Activated T-cell treated with anti-CD3 and anti-CD28 coated beads, Interleukin-2, amount 50 U/mL, for 24 hours (primary cell): ENCODE data around the gene MYH13.
A peak's percentile ranks its signal among the peaks of the same experiment; 100 is the strongest.

ENCODE experiments used
- DNase-seq: peaks from one replicate; pipeline ENCODE4 v3.0.0-alpha.2; 2020
- H3K27ac Mint-ChIP-seq: 2 replicates; pipeline ENCODE4 v1.8.0; 2020; ENCODE audit warnings: mild to moderate bottlenecking, mixed read lengths
- H3K27me3 Mint-ChIP-seq: 2 replicates; pipeline ENCODE4 v1.8.0; 2020; ENCODE audit warnings: mixed read lengths
- H3K36me3 Mint-ChIP-seq: 2 replicates; pipeline ENCODE4 v1.8.0; 2020; ENCODE audit warnings: low read depth, mixed read lengths
- H3K4me1 Mint-ChIP-seq: 2 replicates; pipeline ENCODE4 v1.8.0; 2020; ENCODE audit warnings: low read depth, mixed read lengths
- H3K4me3 Mint-ChIP-seq: 2 replicates; pipeline ENCODE4 v1.8.0; 2020; ENCODE audit warnings: mild to moderate bottlenecking, moderate library complexity, mixed read lengths
- H3K9me3 Mint-ChIP-seq: 2 replicates; pipeline ENCODE4 v1.8.0; 2020; ENCODE audit warnings: mixed read lengths

MYH13 gene

DNA sequence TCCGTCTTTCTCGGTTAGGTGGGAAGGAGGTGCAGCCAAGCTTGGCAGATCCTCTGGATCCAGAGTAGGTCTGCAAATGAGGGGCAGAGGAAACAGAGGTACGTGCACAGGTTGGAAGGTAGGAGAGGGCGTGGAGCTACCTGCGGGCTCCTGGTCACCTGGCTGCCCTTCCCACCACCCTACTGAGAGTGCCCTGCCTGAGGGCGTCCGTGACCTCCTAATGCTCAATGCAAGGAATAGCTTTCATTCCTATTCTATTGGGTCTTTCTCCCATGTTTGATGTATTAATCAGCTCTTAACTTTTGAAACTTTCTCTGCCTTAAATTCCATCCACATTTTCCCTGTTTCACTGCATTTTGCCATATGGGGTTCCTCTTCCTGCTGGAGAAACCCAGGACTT lies 44.6 kb downstream of the MYH13 start:
- H3K4me1 Mint-ChIP-seq: peaks cover 2% of the 10 kb centered on the region
- no peaks in the 10 kb centered on the region for H3K9me3 Mint-ChIP-seq
- H3K36me3 Mint-ChIP-seq: no peaks in the 10 kb centered on the region
- no peak overlapping the region for H3K27ac Mint-ChIP-seq
- DNase-seq: no peak
- peaks cover 6% of the 10 kb centered on the region for H3K27me3 Mint-ChIP-seq
- no peak overlapping the region for H3K4me3 Mint-ChIP-seq

DNA sequence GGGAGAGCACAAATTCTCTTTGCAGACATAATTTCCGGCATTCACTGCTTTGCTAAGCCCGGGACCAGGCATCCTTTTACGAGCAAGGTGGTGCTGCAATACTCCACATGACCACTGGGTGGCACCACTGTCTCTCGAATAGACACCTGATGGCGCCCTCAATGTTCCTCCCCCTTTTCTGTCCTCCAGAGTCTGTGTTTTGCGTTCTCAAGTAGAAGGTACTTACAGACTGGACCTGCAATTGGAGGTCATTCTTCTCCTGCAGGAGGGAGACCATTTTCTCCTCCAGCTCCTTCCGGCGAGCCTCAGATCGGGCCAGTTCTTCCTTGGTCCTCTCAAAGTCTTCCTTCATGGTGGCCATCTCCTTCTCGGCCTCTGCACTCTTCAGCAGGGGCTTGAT lies 45.2 kb downstream of the MYH13 start:
- H3K36me3 Mint-ChIP-seq: no peaks in the 10 kb centered on the region
- peaks cover 2% of the 10 kb centered on the region for H3K4me1 Mint-ChIP-seq
- peak; percentile 80 for DNase-seq
- H3K9me3 Mint-ChIP-seq: no peaks in the 10 kb centered on the region
- no peak overlapping the region for H3K27ac Mint-ChIP-seq
- H3K4me3 Mint-ChIP-seq: no peak overlapping the region
- peaks cover 6% of the 10 kb centered on the region for H3K27me3 Mint-ChIP-seq

DNA sequence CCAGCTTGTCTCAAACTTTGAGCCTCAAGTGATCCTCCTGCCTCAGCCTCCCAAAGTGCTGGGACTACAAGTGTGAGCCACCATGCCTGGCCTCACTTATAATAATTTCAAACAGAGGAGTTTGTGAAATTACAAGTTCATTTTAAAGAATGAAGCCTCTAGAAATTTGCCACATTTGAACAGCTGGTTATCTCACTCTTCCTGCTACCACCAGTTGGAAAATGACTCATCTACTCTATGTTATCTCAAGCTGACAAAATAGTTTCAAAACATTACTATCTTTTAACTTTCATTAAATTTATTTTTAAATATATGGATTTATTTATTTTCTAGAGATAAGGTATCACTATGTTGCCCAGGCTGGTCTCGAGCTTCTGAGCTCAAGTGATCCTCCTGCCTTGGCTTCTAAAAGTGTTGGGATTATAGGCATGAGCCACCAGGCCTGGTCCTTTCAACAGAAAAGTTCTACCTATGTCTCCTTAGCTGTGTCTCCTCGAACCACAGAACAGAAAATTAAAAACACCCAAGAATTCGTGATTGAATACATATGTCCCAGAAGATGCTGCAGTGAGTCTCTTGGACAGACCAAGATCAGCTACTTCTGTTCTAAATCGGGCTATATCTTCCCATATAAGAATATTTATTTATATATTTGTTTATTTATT lies 47.6 kb downstream of the MYH13 start:
- Mint-ChIP-seq H3K27ac (no peak overlapping the region), H3K27me3 (peaks cover 6% of the 10 kb centered on the region), H3K4me3 (no peak overlapping the region), H3K4me1 (peaks cover 4% of the 10 kb centered on the region), H3K9me3 (no peaks in the 10 kb centered on the region), H3K36me3 (no peaks in the 10 kb centered on the region)
- DNase-seq: no peak

DNA sequence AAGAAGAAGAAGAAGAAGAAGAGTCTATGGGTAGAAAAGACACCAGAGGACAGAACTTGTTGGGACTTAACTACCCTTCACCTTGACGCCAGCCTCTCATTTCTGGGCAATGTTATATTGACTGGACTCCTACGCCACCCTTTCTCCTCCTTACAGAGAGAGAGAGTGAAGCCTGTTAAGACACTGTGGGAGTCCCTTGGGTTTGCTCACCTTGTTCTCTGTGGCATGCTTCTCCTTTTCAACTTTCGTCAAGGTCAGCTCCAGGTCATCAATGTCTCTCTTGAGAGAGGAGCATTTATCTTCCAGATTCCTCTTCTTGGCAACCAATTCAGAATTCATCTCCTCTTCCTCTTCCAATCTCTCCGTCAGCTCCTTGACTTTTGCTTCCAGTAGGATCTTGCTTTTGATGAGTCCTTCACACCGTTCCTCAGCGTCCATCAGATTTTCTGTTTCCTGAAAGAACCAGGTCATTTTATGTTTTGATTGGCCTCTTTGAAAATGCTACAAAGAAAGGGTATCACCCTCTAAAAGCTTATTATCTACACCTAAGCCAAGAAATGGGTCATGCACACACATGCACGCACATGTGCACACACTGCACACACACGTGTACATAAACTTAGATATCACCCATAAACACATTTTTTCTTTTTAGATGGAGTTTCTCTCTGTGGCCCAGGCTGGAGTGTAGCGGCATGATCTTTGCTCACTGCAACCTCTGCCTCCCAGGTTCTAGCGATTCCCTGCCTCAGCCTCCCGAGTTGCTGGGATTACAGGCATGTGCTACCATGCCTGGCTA lies 48.8 kb downstream of the MYH13 start:
- H3K9me3 Mint-ChIP-seq: no peaks in the 10 kb centered on the region

DNA sequence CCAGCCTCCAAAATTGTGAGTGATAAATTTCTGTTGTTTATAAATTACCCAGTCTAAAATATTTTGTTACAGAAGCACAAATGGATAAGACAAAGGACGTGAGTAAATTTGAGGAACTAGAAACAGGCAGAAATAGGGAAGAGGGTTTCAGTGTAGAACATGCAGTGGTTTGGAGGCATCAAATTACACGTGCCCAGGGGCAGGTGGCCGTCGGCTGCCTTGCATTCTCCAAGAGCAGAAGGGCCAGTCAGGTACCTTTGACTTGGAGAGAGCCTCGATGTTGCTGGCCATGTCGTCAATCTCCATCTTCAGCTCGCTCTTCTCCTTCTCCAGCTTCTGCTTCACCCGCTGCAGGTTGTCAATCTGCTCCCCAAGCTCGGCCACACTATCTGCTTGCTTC lies 54.3 kb downstream of the MYH13 start:
- Mint-ChIP-seq H3K4me3 (no peak overlapping the region), H3K4me1 (peaks cover 2% of the 10 kb centered on the region), H3K36me3 (no peaks in the 10 kb centered on the region), H3K27ac (no peak overlapping the region), H3K9me3 (no peaks in the 10 kb centered on the region), H3K27me3 (no peaks in the 10 kb centered on the region)
- DNase-seq: no peak

More for the DNA sequence above, 48.8 kb downstream of the MYH13 start:
- H3K27me3 Mint-ChIP-seq: peaks cover 6% of the 10 kb centered on the region
- peaks cover 4% of the 10 kb centered on the region for H3K4me1 Mint-ChIP-seq
- H3K27ac Mint-ChIP-seq: no peak overlapping the region
- H3K36me3 Mint-ChIP-seq: no peaks in the 10 kb centered on the region
- no peak for DNase-seq
- H3K4me3 Mint-ChIP-seq: no peak overlapping the region

- Mint-ChIP-seq H3K4me1 (peaks cover 2% of the 10 kb centered on the region), H3K27ac (no peak overlapping the region)
These were observed 55.3 kb downstream of the MYH13 start for GRCh38 chr17:10317543-10317834.

DNA sequence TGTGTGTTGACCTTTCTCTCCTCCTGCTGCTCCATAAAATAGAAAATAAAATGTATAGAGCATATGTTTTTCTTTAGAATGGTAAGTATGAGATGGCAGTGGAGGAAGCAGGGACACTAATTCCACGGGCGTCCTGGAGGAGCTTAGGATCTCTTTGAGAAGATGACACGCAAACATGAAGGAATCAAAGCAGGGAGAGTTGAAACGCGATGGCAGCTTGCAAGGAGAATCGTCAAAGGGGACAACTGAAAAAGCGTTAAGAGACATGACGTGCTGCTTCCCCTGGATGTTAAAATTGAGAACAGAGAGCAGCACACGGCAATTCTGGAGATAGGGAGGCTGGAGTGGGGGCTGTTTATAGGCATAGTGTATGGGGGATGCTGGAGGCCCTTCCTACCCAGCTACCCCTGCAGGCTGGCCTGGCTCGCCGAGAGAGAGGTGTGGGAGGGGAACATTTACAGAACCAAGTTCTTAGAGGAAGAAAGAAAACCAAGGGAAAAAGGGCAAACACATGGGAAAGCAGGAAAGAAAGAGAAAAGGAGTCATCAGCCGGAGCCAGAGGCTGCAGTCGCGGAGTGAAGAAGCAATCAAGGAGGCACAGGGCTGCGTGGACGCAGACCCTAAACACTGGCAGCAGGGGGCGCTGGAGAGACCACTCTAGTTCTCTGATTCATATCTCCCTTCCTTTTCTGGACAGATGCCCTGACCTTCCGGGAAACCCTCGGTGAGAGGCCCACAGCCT lies 55.8 kb downstream of the MYH13 start:
- H3K4me3 Mint-ChIP-seq: no peak overlapping the region
- DNase-seq: no peak
- H3K4me1 Mint-ChIP-seq: peaks cover 2% of the 10 kb centered on the region
- peaks cover under 1% of the 10 kb centered on the region for H3K27me3 Mint-ChIP-seq
- H3K9me3 Mint-ChIP-seq: no peaks in the 10 kb centered on the region
- no peaks in the 10 kb centered on the region for H3K36me3 Mint-ChIP-seq
- H3K27ac Mint-ChIP-seq: no peak overlapping the region

More at GRCh38 chr17:10317543-10317834, 55.3 kb downstream of the MYH13 start:
- H3K4me3 Mint-ChIP-seq: no peak overlapping the region
- DNase-seq: no peak
- no peaks in the 10 kb centered on the region for H3K36me3 Mint-ChIP-seq
- H3K9me3 Mint-ChIP-seq: no peaks in the 10 kb centered on the region
- H3K27me3 Mint-ChIP-seq: no peaks in the 10 kb centered on the region

GRCh38 chr17:10314329-10314728 lies 58.5 kb downstream of the MYH13 start:
- no peak overlapping the region for H3K27ac Mint-ChIP-seq
- H3K36me3 Mint-ChIP-seq: no peaks in the 10 kb centered on the region
- no peak overlapping the region for H3K4me3 Mint-ChIP-seq
- H3K27me3 Mint-ChIP-seq: peaks cover 6% of the 10 kb centered on the region
- no peaks in the 10 kb centered on the region for H3K4me1 Mint-ChIP-seq
- H3K9me3 Mint-ChIP-seq: no peaks in the 10 kb centered on the region
- DNase-seq: no peak

DNA sequence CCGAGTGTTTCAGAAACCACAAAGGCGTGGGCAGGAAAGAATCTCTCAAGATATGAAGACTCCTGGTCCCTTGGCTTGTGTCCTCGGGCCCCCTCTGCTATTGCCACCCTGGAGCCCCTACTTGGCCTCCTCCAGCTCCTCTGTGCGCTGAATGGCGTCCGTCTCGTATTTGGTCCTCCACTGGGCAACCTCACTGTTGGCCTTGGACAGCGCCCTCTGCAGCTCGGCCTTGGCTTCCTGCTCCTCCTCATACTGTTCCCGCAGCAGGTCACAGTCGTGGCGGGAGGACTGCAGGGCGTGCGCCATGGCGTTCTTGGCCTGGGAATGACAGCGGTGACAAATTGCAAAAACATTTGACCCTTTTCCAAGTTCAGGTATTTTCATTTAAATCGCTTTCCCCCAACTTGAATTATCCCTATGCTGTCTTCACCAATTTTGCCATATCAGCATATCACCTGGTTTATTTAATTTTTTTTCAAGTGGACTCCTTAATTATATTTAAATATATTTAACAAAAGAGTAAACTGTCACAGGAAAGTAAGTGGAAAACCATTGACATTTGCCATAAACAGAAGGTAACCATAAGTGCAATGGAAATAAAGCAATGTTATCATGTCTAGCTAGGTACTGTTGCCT lies 59.7 kb downstream of the MYH13 start:
- H3K27ac Mint-ChIP-seq: no peak overlapping the region
- peaks cover 6% of the 10 kb centered on the region for H3K27me3 Mint-ChIP-seq
- no peaks in the 10 kb centered on the region for H3K9me3 Mint-ChIP-seq
- H3K4me3 Mint-ChIP-seq: no peak overlapping the region
- no peak for DNase-seq
- no peaks in the 10 kb centered on the region for H3K4me1 Mint-ChIP-seq
- H3K36me3 Mint-ChIP-seq: no peaks in the 10 kb centered on the region

- no peaks in the 10 kb centered on the region for H3K9me3 Mint-ChIP-seq
- H3K27me3 Mint-ChIP-seq: peaks cover 6% of the 10 kb centered on the region
- no peak overlapping the region for H3K4me3 Mint-ChIP-seq
- H3K27ac Mint-ChIP-seq: no peak overlapping the region
- H3K4me1 Mint-ChIP-seq: no peaks in the 10 kb centered on the region
- H3K36me3 Mint-ChIP-seq: no peaks in the 10 kb centered on the region
- DNase-seq: no peak
These were observed 61.7 kb downstream of the MYH13 start for GRCh38 chr17:10311131-10311530.

GRCh38 chr17:10309003-10309974 lies 63.5 kb downstream of the MYH13 start:
- no peaks in the 10 kb centered on the region for H3K9me3 Mint-ChIP-seq
- H3K4me1 Mint-ChIP-seq: no peaks in the 10 kb centered on the region
- no peak for DNase-seq
- H3K27ac Mint-ChIP-seq: no peak overlapping the region
- no peak overlapping the region for H3K4me3 Mint-ChIP-seq
- peaks cover 8% of the 10 kb centered on the region for H3K27me3 Mint-ChIP-seq
- no peaks in the 10 kb centered on the region for H3K36me3 Mint-ChIP-seq

GRCh38 chr17:10306585-10306984 lies 66.2 kb downstream of the MYH13 start:
- H3K9me3 Mint-ChIP-seq: no peaks in the 10 kb centered on the region
- no peaks in the 10 kb centered on the region for H3K4me1 Mint-ChIP-seq
- H3K36me3 Mint-ChIP-seq: no peaks in the 10 kb centered on the region
- no peak overlapping the region for H3K27ac Mint-ChIP-seq
- DNase-seq: no peak
- no peak overlapping the region for H3K4me3 Mint-ChIP-seq
- H3K27me3 Mint-ChIP-seq: peaks cover 4% of the 10 kb centered on the region

GRCh38 chr17:10305398-10305797 lies 67.4 kb downstream of the MYH13 start:
- no peaks in the 10 kb centered on the region for H3K36me3 Mint-ChIP-seq
- peaks cover 5% of the 10 kb centered on the region for H3K27me3 Mint-ChIP-seq
- H3K4me1 Mint-ChIP-seq: no peaks in the 10 kb centered on the region
- no peaks in the 10 kb centered on the region for H3K9me3 Mint-ChIP-seq
- no peak overlapping the region for H3K27ac Mint-ChIP-seq
- H3K4me3 Mint-ChIP-seq: no peak overlapping the region
- DNase-seq: no peak
